A549 treated with AZD9567 at 1 μM for 4 hours (cell line): Measurements from ENCODE around the gene OR4K17. TPM values are rescaled to one million over a fixed set of nuclear protein-coding genes. Genes with fewer than 3 reads are reported as not detected.

ENCODE experiments used
- total RNA-seq: library from RNA; stranded (reverse); fragments of 200-300 nt; extraction: Qiagen RNA extraction; gene quantifications from 5 replicates; pipeline ENCODE4 v1.2.3, GENCODE V29; 2022; ENCODE audit not compliant: insufficient read depth

Gene OR4K17
- total RNA-seq, result not detected in 5 replicates

GRCh38 chr14:20110438-20110837 lies at the start of gene OR4K17:
TSS of gene OR4K17 (plus strand) at chr14:20110739. CDS start at chr14:20117500, 6,761 bp downstream.

GRCh38 chr14:20138520-20138919 lies 28.0 kb downstream of the OR4K17 start, which contains the start of gene OR4N5:
TSS of gene OR4N5 (plus strand) at chr14:20138820. CDS start at chr14:20143736, 4,916 bp downstream.

Other genes with a start within 250 kb of the OR4K17 start
- gene OR4K2, start 235.6 kb upstream of the OR4K17 start, total RNA-seq, result not detected in 5 replicates
- not detected in 5 replicates for gene OR4K5, start 190.1 kb upstream of the OR4K17 start, total RNA-seq
- gene OR4K1, start 179.8 kb upstream of the OR4K17 start, total RNA-seq, result not detected in 5 replicates
- not detected in 5 replicates for gene OR4K15, start 135.1 kb upstream of the OR4K17 start, total RNA-seq
- gene OR4Q2, start 108.6 kb upstream of the OR4K17 start, total RNA-seq, result not detected in 5 replicates
- not detected in 5 replicates for gene OR4K14, start 91.4 kb upstream of the OR4K17 start, total RNA-seq
- gene OR4K13, start 74.7 kb upstream of the OR4K17 start, total RNA-seq, result not detected in 5 replicates
- not detected in 5 replicates for gene OR4L1, start 50.7 kb upstream of the OR4K17 start, total RNA-seq
- not detected in 5 replicates for gene OR4N5, start 28.1 kb downstream of the OR4K17 start, total RNA-seq
- not detected in 5 replicates for gene OR11G2, start 80.2 kb downstream of the OR4K17 start, total RNA-seq
- gene OR11H6, start 113.0 kb downstream of the OR4K17 start, total RNA-seq, result not detected in 5 replicates
- gene OR11H7, start 118.2 kb downstream of the OR4K17 start, total RNA-seq, result not detected in 5 replicates
- gene OR11H4, start 128.5 kb downstream of the OR4K17 start, total RNA-seq, result not detected in 5 replicates
- 14.7 to 19.0 TPM (median 17.6 TPM) in 5 replicates for gene TTC5, start 195.2 kb downstream of the OR4K17 start, total RNA-seq
- 38.0 to 53.1 TPM (median 41.0 TPM) in 5 replicates for gene CCNB1IP1, start 222.5 kb downstream of the OR4K17 start, total RNA-seq
- 15.1 to 20.1 TPM (median 18.4 TPM) in 5 replicates for gene PARP2, start 232.9 kb downstream of the OR4K17 start, total RNA-seq